Central memory CD8-positive, alpha-beta T cell (primary cell): ENCODE data around the gene CEP68.

ENCODE experiments used
- ATAC-seq: fragments of 150-1000 bp; cut with Tn5 transposase; replicated peaks from 2 replicates; pipeline ENCODE4 v1.10.0; 2022; ENCODE audit warnings: mild to moderate bottlenecking, moderate FRiP score, moderate number of reproducible peaks; ENCODE audit not compliant: poor library complexity, severe bottlenecking; ENCODE audit errors: extremely low read depth
- DNase-seq, 2 donors: peaks; one replicate each; pipeline ENCODE4 v3.0.0; 2021; ENCODE audit warnings: low spot score in 2 of 2
- H3K27ac Mint-ChIP-seq: one replicate; pipeline ENCODE4 v1.8.0; 2022; ENCODE audit warnings: low read depth, mild to moderate bottlenecking, moderate library complexity, mixed read lengths
- H3K27me3 Mint-ChIP-seq: one replicate; pipeline ENCODE4 v1.8.0; 2022; ENCODE audit warnings: mixed read lengths
- H3K36me3 Mint-ChIP-seq: one replicate; pipeline ENCODE4 v1.8.0; 2022; ENCODE audit warnings: mild to moderate bottlenecking, moderate library complexity, mixed read lengths; ENCODE audit not compliant: insufficient read depth
- H3K4me1 Mint-ChIP-seq: one replicate; pipeline ENCODE4 v1.8.0; 2022; ENCODE audit warnings: mixed read lengths
- H3K4me3 Mint-ChIP-seq: one replicate; pipeline ENCODE4 v1.8.0; 2022; ENCODE audit warnings: mild to moderate bottlenecking, moderate library complexity, mixed read lengths
- H3K9me3 Mint-ChIP-seq: one replicate; pipeline ENCODE4 v1.8.0; 2022; ENCODE audit warnings: mixed read lengths

Gene CEP68

DNA sequence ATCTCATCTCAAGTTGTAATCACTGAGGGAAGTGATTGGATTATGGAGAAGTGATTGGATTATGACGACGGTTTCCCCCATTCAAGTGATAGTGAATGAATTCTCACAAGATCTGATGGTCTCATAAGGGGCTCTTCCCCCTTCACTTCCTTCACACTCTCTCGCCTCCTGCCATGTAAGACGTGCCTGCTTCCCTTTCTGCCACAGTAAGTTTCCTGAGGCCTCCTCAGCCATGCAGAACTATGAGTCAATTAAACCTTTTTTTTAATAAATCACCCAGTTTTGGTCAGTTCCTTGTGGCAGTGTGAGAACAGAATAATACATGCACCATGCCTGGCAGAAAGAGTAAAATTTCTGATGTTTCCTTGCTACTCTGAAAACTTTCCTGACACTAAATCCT is 36.6 kb downstream of the CEP68 start:
- no peak for ATAC-seq
- Mint-ChIP-seq H3K36me3 (peaks cover 71% of the 10 kb centered on the region), H3K9me3 (no peaks in the 10 kb centered on the region), H3K27ac (peak overlapping the region; percentile 37), H3K27me3 (no peaks in the 10 kb centered on the region), H3K4me3 (no peak overlapping the region), H3K4me1 (peaks cover 27% of the 10 kb centered on the region)
- DNase-seq = no peak

DNA sequence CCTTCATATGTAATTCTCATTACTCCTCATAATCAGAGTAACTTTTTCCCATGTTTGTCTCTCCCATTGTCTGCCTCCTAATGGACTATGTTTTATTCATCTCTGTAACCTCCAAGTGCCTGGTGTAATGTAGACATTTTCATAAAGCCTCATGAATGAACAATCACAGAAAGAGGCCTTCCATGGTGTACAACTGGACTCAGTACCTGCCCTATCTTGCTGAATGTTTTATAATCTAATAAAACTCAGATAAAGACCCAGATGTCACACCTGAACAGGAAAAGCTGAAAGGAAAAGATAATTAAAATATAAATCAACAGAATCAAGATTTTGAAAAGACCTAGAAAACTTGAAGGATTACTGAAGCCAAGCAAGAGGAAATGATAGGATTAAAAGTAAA is 37.0 kb downstream of the CEP68 start:
- Mint-ChIP-seq H3K27me3 (no peaks in the 10 kb centered on the region), H3K4me1 (peaks cover 27% of the 10 kb centered on the region), H3K4me3 (no peak overlapping the region), H3K27ac (peak overlapping the region; percentile 37), H3K36me3 (peaks cover 71% of the 10 kb centered on the region), H3K9me3 (no peaks in the 10 kb centered on the region)
- DNase-seq = no peak
- ATAC-seq = no peak

DNA sequence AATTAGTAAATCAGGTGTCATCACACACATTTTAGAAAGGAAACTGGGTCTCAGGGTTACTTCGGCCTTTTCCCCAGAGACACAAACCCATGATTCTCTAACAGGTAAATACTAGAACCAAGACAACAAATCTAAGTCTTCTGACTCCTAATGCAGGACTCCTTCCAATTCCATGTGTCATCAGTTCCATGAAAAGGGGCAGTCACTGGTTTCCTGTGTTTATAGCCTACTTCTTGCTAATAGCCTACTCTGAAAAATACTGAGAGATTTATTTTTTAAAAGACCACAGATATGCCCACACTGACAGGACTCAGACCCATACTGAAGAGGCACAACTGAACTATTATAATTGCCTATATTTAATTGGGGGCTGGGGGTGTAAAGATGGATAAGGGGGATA is 40.7 kb downstream of the CEP68 start:
- Mint-ChIP-seq H3K27ac (no peak overlapping the region), H3K27me3 (no peaks in the 10 kb centered on the region)

GRCh38 chr2:65097844-65098243 is 41.6 kb downstream of the CEP68 start:
- Mint-ChIP-seq H3K36me3 (peaks cover 64% of the 10 kb centered on the region), H3K27ac (no peak overlapping the region), H3K27me3 (no peaks in the 10 kb centered on the region), H3K4me3 (no peak overlapping the region), H3K9me3 (no peaks in the 10 kb centered on the region), H3K4me1 (peaks cover 17% of the 10 kb centered on the region)
- no peak for ATAC-seq
- DNase-seq = no peak

More for the DNA sequence above, 40.7 kb downstream of the CEP68 start:
- DNase-seq = no peak
- ATAC-seq = no peak
- H3K4me3 Mint-ChIP-seq = no peak overlapping the region
- peaks cover 64% of the 10 kb centered on the region for H3K36me3 Mint-ChIP-seq
- peaks cover 21% of the 10 kb centered on the region for H3K4me1 Mint-ChIP-seq
- no peaks in the 10 kb centered on the region for H3K9me3 Mint-ChIP-seq

DNA sequence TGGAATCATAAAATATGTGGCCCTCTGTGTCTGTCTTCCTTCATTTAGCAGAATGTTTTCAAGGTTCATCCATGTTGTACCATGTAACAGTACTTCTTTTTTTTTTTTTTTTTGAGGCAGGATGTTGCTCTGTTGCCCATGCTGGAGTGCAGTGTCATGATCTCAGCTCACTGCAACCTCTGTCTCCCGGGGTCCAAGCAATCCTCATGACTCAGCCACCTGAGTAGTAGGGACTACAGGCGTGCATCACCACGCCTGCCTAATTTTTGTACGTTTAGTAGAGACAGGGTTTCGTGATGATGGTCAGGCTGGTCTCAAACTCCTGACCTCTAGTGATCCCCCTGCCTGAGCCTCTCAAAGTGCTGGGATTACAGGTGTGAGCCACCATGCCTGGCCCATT is 42.5 kb downstream of the CEP68 start:
- Mint-ChIP-seq H3K4me1 (peaks cover 12% of the 10 kb centered on the region), H3K36me3 (peaks cover 62% of the 10 kb centered on the region), H3K9me3 (no peaks in the 10 kb centered on the region), H3K4me3 (no peak overlapping the region), H3K27me3 (no peaks in the 10 kb centered on the region), H3K27ac (peak overlapping the region; percentile 72)
- no peak for ATAC-seq
- no peak for DNase-seq

GRCh38 chr2:65101071-65101470 is 44.9 kb downstream of the CEP68 start:
- DNase-seq (no peak), ATAC-seq (no peak)
- H3K27me3 Mint-ChIP-seq = no peaks in the 10 kb centered on the region
- peaks cover 16% of the 10 kb centered on the region for H3K4me1 Mint-ChIP-seq
- H3K4me3 Mint-ChIP-seq = no peak overlapping the region
- no peak overlapping the region for H3K27ac Mint-ChIP-seq
- H3K36me3 Mint-ChIP-seq = peaks cover 60% of the 10 kb centered on the region
- H3K9me3 Mint-ChIP-seq = no peaks in the 10 kb centered on the region

GRCh38 chr2:65103013-65103715 is 46.9 kb downstream of the CEP68 start:
- DNase-seq = no peak
- H3K4me1 Mint-ChIP-seq = peaks cover 23% of the 10 kb centered on the region
- H3K36me3 Mint-ChIP-seq = peaks cover 55% of the 10 kb centered on the region
- no peak for ATAC-seq
- H3K27ac Mint-ChIP-seq = no peak overlapping the region
- no peaks in the 10 kb centered on the region for H3K27me3 Mint-ChIP-seq
- no peak overlapping the region for H3K4me3 Mint-ChIP-seq
- H3K9me3 Mint-ChIP-seq = no peaks in the 10 kb centered on the region

GRCh38 chr2:65107530-65107929 is 51.3 kb downstream of the CEP68 start:
- H3K36me3 Mint-ChIP-seq = peaks cover 37% of the 10 kb centered on the region
- no peaks in the 10 kb centered on the region for H3K27me3 Mint-ChIP-seq
- H3K27ac Mint-ChIP-seq = peak overlapping the region; percentile 4
- H3K9me3 Mint-ChIP-seq = no peaks in the 10 kb centered on the region
- DNase-seq (no peak), ATAC-seq (no peak)
- no peak overlapping the region for H3K4me3 Mint-ChIP-seq
- peaks cover 39% of the 10 kb centered on the region for H3K4me1 Mint-ChIP-seq

DNA sequence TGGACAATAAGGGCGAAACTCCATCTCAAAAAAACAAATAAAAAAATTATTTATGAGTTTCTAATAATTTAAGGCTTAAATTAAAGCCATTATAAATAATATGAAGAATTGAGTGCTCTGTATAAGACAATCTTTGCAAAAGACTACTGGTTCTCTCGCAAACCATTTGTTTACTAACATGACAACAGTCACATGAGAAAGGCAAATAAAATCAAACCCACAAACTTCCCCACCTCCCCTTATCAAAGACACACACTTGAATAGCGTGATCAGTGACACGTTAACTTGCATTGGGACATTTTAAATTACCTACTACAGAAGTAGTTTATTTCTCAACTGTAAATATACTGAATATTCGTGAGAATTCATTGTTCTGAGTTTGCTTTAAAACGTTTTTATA is 52.6 kb downstream of the CEP68 start:
- no peak for DNase-seq
- no peak for ATAC-seq
- Mint-ChIP-seq H3K9me3 (no peaks in the 10 kb centered on the region), H3K27me3 (no peaks in the 10 kb centered on the region), H3K36me3 (peaks cover 28% of the 10 kb centered on the region), H3K27ac (no peak overlapping the region), H3K4me1 (peaks cover 45% of the 10 kb centered on the region), H3K4me3 (no peak overlapping the region)

DNA sequence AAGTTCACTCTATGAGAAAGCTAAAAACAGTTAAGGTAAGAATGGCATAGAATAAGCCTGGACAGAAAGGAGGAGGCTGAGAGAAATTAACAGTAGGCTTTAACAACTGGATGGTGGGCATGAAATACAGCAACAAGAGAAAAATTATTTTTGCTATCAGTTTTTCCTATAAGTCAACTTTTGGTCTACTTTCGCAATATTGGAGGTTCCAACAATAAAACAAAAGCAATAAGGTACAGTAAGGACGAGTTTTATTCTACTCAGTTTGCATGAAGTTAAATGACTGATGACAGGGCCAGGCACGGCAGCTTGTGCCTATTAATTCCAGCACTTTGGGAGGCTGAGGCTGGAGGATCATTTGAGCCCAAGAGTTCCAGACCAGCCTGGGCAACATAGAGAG is 56.4 kb downstream of the CEP68 start:
- Mint-ChIP-seq H3K36me3 (peaks cover 14% of the 10 kb centered on the region), H3K9me3 (no peaks in the 10 kb centered on the region), H3K4me1 (peaks cover 50% of the 10 kb centered on the region), H3K27me3 (no peaks in the 10 kb centered on the region), H3K27ac (no peak overlapping the region), H3K4me3 (no peak overlapping the region)
- ATAC-seq (no peak), DNase-seq (no peak)

DNA sequence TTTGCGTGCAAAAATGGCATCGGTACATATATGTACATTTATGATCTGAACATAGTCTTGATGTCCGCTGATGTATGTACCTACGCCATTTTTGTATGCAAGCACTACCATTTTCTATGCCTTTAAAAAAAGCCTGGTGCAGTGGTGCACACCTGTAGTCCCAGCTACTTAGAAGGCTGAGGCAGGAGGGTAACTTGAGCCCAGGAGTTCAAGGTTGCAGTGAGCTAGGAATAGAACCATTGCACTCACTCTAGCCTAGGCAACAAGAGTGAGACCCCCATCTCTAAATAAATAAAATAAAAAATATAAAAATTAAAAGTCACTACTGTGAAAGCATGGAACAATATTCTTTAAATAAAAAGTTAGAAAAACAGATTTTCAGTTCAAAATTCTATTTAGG is 57.0 kb downstream of the CEP68 start:
- Mint-ChIP-seq H3K36me3 (peaks cover 12% of the 10 kb centered on the region), H3K9me3 (no peaks in the 10 kb centered on the region), H3K4me3 (no peak overlapping the region), H3K4me1 (peaks cover 55% of the 10 kb centered on the region), H3K27ac (no peak overlapping the region), H3K27me3 (no peaks in the 10 kb centered on the region)
- ATAC-seq (no peak), DNase-seq (no peak)

GRCh38 chr2:65113816-65114215 is 57.6 kb downstream of the CEP68 start:
- Mint-ChIP-seq H3K4me1 (peaks cover 55% of the 10 kb centered on the region), H3K36me3 (peaks cover 12% of the 10 kb centered on the region), H3K9me3 (no peaks in the 10 kb centered on the region)

GRCh38 chr2:65114921-65115320 is 58.7 kb downstream of the CEP68 start:
- Mint-ChIP-seq H3K36me3 (peaks cover 11% of the 10 kb centered on the region), H3K27me3 (no peaks in the 10 kb centered on the region), H3K27ac (no peak overlapping the region), H3K9me3 (no peaks in the 10 kb centered on the region), H3K4me3 (peak overlapping the region; percentile 12), H3K4me1 (peaks cover 59% of the 10 kb centered on the region)
- DNase-seq (no peak), ATAC-seq (no peak)

More at GRCh38 chr2:65113816-65114215, 57.6 kb downstream of the CEP68 start:
- no peaks in the 10 kb centered on the region for H3K27me3 Mint-ChIP-seq
- H3K27ac Mint-ChIP-seq = no peak overlapping the region
- ATAC-seq (no peak), DNase-seq (no peak)
- no peak overlapping the region for H3K4me3 Mint-ChIP-seq
